K562 (cell line): Measurements from ENCODE around the gene HRH4.

Experiments
- NFXL1 ChIP-seq: fragments of 450-650 bp; formaldehyde crosslinking; IDR thresholded peaks from 2 replicates; pipeline ENCODE4 v1.4.0; 2021; ENCODE audit warnings: mild to moderate bottlenecking
- SFPQ ChIP-seq: fragments of 200-400 bp; formaldehyde crosslinking; IDR thresholded peaks from 2 replicates; pipeline ENCODE4 v1.6.1; 2017; ENCODE audit warnings: mild to moderate bottlenecking, low read depth, low read length, moderate library complexity
- TEAD2 ChIP-seq: fragments of 450-650 bp; IDR thresholded peaks from 2 replicates; pipeline ENCODE4 v1.6.1; 2016; ENCODE audit warnings: missing genetic modification characterization, control low read depth, missing compliant biosample characterization
- TRIM28 ChIP-seq: fragments of 450-650 bp; IDR thresholded peaks from 2 replicates; pipeline ENCODE4 v1.6.1; 2017
- ZBTB49 ChIP-seq: sonication (generic); formaldehyde crosslinking; IDR thresholded peaks from 2 replicates; pipeline ENCODE4 v1.8.0; 2022; ENCODE audit warnings: missing genetic modification reagents, mild to moderate bottlenecking, borderline replicate concordance
- ZNF239 ChIP-seq: fragments of 250-450 bp; sonication (Bioruptor Pico); IDR thresholded peaks from 2 replicates; pipeline ENCODE4 v1.4.0; 2020; ENCODE audit warnings: mild to moderate bottlenecking
- ZNF354B ChIP-seq: fragments of 250-450 bp; sonication (Bioruptor Pico); IDR thresholded peaks from 2 replicates; pipeline ENCODE4 v1.4.0; 2020
- ZNF77 ChIP-seq: fragments of 250-450 bp; sonication (Bioruptor Pico); IDR thresholded peaks from 2 replicates; pipeline ENCODE4 v1.5.0; 2020
- TF ChIP-seq, protein P1 (sequence below): fragments of 450-650 bp; formaldehyde crosslinking; IDR thresholded peaks from 2 replicates; pipeline ENCODE4 v1.4.0; 2022; ENCODE audit warnings: missing genetic modification characterization
- TF ChIP-seq, protein P2 (sequence below): sonication (generic); formaldehyde crosslinking; IDR thresholded peaks from 2 replicates; pipeline ENCODE4 v1.8.0; 2022; ENCODE audit warnings: mild to moderate bottlenecking, missing genetic modification reagents

- TF ChIP-seq TEAD2 (tag) (no peak), ZNF354B (CRISPR knock-in tag) (no peak), ZBTB49 (CRISPR knock-in tag) (no peak), SFPQ (no peak), ZNF77 (no peak), NFXL1 (no peak), ZNF239 (CRISPR knock-in tag) (no peak), TRIM28 (no peak)
- TF ChIP-seq, protein P1, sequence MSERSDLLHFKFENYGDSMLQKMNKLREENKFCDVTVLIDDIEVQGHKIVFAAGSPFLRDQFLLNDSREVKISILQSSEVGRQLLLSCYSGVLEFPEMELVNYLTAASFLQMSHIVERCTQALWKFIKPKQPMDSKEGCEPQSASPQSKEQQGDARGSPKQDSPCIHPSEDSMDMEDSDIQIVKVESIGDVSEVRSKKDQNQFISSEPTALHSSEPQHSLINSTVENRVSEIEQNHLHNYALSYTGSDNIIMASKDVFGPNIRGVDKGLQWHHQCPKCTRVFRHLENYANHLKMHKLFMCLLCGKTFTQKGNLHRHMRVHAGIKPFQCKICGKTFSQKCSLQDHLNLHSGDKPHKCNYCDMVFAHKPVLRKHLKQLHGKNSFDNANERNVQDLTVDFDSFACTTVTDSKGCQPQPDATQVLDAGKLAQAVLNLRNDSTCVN (CRISPR knock-in tag), result no peak
- TF ChIP-seq, protein P2, sequence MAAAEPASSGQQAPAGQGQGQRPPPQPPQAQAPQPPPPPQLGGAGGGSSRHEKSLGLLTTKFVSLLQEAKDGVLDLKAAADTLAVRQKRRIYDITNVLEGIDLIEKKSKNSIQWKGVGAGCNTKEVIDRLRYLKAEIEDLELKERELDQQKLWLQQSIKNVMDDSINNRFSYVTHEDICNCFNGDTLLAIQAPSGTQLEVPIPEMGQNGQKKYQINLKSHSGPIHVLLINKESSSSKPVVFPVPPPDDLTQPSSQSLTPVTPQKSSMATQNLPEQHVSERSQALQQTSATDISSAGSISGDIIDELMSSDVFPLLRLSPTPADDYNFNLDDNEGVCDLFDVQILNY (CRISPR knock-in tag), result no peak
Observed at GRCh38 chr18:24436939-24437338, 23.5 kb upstream of the HRH4 start.
